Nephron progenitor cell (in vitro differentiated cells): Measurements from ENCODE around the gene GALNT13.

ENCODE experiments used
- DNase-seq: peaks from one replicate; pipeline ENCODE4 v3.0.0; 2021
- H3K27ac Mint-ChIP-seq: 2 replicates; pipeline ENCODE4 v1.8.0; 2021; ENCODE audit warnings: mild to moderate bottlenecking, moderate library complexity, mixed read lengths
- H3K27me3 Mint-ChIP-seq: 2 replicates; pipeline ENCODE4 v1.8.0; 2021; ENCODE audit warnings: mild to moderate bottlenecking, low read depth, mixed read lengths; ENCODE audit not compliant: poor library complexity
- H3K36me3 Mint-ChIP-seq: 2 replicates; pipeline ENCODE4 v1.8.0; 2021; ENCODE audit warnings: low read depth, mixed read lengths
- H3K4me1 Mint-ChIP-seq: 2 replicates; pipeline ENCODE4 v1.8.0; 2021; ENCODE audit warnings: mixed read lengths
- H3K4me3 Mint-ChIP-seq: 2 replicates; pipeline ENCODE4 v1.8.0; 2021; ENCODE audit warnings: mild to moderate bottlenecking, moderate library complexity, mixed read lengths
- H3K9me3 Mint-ChIP-seq: 2 replicates; pipeline ENCODE4 v1.8.0; 2021; ENCODE audit warnings: mild to moderate bottlenecking, moderate library complexity, mixed read lengths
- TF ChIP-seq, protein P1 (sequence below): fragments of 200-600 bp; sonication (generic); IDR thresholded peaks from 2 replicates; pipeline ENCODE4 v1.5.0; 2021; ENCODE audit warnings: antibody characterized with exemption

GALNT13 gene

DNA sequence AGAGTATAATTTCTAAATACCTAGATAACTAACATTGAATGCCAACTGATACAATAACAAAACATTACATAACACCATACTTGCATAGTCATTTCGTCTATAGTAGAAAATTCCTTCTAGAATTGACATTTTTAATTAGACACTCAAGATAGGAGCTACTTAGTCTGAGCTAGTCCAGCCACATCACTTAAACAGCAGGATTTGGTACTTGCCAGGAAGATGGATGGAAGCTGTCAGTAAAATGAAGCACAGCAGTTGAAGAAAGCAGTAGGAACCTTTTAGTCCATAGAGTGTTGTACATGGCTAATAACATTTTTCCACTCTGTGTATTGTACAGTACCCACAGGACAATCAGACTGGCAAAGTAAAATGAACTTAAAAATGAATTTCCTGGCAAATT lies 372.0 kb downstream of the GALNT13 start:
- H3K27me3 Mint-ChIP-seq = peaks cover 5% of the 10 kb centered on the region
- no peaks in the 10 kb centered on the region for H3K36me3 Mint-ChIP-seq
- H3K4me1 Mint-ChIP-seq = no peaks in the 10 kb centered on the region
- H3K27ac Mint-ChIP-seq = peak overlapping the region; percentile 27
- H3K9me3 Mint-ChIP-seq = no peaks in the 10 kb centered on the region
- TF ChIP-seq, protein P1, sequence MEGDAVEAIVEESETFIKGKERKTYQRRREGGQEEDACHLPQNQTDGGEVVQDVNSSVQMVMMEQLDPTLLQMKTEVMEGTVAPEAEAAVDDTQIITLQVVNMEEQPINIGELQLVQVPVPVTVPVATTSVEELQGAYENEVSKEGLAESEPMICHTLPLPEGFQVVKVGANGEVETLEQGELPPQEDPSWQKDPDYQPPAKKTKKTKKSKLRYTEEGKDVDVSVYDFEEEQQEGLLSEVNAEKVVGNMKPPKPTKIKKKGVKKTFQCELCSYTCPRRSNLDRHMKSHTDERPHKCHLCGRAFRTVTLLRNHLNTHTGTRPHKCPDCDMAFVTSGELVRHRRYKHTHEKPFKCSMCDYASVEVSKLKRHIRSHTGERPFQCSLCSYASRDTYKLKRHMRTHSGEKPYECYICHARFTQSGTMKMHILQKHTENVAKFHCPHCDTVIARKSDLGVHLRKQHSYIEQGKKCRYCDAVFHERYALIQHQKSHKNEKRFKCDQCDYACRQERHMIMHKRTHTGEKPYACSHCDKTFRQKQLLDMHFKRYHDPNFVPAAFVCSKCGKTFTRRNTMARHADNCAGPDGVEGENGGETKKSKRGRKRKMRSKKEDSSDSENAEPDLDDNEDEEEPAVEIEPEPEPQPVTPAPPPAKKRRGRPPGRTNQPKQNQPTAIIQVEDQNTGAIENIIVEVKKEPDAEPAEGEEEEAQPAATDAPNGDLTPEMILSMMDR = no peak
- H3K4me3 Mint-ChIP-seq = no peak overlapping the region
- no peak for DNase-seq

DNA sequence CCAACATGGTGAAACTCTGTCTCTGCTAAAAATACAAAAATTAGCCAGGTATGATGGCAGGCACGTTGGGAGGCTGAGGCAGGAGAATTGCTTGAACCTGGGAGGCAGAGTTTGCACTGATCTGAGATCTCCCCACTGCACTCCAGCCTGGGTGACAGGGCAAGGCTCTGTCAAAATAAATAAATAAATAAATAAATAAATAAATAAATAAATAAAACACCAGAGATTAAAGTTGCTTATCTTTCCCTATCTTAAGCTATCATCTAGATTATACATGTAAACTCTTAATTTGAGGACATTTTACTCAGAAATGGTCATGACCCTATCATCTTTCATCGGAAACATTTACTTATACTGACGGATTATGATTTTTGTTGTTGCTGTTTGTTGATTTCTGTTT lies 373.2 kb downstream of the GALNT13 start:
- no peak overlapping the region for H3K27ac Mint-ChIP-seq
- DNase-seq = no peak
- H3K4me1 Mint-ChIP-seq = no peaks in the 10 kb centered on the region
- H3K9me3 Mint-ChIP-seq = no peaks in the 10 kb centered on the region
- H3K36me3 Mint-ChIP-seq = no peaks in the 10 kb centered on the region
- no peak overlapping the region for H3K4me3 Mint-ChIP-seq
- TF ChIP-seq, protein P1 = no peak
- peaks cover 5% of the 10 kb centered on the region for H3K27me3 Mint-ChIP-seq

DNA sequence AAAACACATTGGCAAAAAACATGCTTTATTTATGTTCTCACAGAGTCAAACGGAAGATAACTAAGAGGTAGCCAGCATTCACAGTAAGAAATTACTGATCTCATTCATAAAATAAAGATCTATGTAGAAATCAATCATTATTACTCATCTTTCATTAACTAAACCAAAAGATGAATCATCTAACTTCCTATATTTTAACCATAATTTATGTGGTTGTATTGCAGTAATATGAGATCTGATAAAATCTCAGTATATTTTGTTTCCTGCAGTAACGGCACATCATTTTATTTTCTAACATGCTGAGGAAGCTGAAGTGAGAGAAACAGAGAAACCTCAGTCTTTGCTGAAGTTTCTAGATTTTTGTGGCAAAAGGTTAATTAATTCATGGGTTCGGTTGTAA lies 375.8 kb downstream of the GALNT13 start:
- Mint-ChIP-seq H3K9me3 (no peaks in the 10 kb centered on the region), H3K36me3 (no peaks in the 10 kb centered on the region), H3K27ac (no peak overlapping the region), H3K4me3 (no peak overlapping the region), H3K27me3 (no peaks in the 10 kb centered on the region), H3K4me1 (no peaks in the 10 kb centered on the region)
- TF ChIP-seq, protein P1 = no peak
- DNase-seq = no peak

DNA sequence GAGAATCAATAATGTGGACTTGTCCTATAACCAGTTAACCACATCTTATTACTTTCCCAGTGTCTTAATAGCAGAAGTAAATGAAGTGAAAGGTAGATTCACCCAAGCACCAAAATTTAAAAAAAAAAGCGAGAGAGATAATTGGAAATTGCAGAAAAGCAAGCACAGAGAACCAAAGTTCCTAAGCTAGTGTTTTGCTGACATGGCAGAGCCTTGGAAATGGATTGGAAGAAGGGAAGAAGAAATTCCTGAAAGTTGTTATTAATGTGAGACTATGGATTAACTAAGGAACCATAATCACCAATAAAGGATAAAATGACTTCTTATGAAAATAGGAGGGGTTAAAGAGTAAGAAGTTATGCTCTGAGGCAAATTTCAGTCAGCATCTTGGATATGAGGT lies 384.4 kb downstream of the GALNT13 start:
- TF ChIP-seq, protein P1 = no peak
- Mint-ChIP-seq H3K9me3 (no peaks in the 10 kb centered on the region), H3K27ac (no peak overlapping the region), H3K27me3 (no peaks in the 10 kb centered on the region), H3K36me3 (no peaks in the 10 kb centered on the region), H3K4me3 (no peak overlapping the region), H3K4me1 (no peaks in the 10 kb centered on the region)
- DNase-seq = no peak

DNA sequence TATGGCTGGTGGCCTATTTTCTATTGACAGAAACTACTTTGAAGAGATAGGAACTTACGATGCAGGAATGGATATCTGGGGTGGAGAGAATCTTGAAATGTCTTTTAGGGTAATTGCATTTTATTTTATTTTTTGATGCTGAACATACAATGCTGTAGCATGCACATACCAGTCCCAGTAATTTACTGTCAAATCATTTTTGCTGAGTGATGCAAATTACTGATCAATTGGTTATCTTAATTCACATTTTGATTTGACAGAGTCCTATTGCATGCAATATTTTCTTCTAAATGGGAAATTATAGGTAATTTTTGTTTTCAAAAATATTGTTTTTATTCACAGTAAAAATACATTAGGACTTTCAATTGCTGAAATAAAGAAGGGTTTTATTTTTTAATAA lies 387.3 kb downstream of the GALNT13 start:
- H3K36me3 Mint-ChIP-seq = no peaks in the 10 kb centered on the region
- no peaks in the 10 kb centered on the region for H3K27me3 Mint-ChIP-seq
- no peaks in the 10 kb centered on the region for H3K4me1 Mint-ChIP-seq
- DNase-seq = no peak
- H3K27ac Mint-ChIP-seq = no peak overlapping the region
- no peaks in the 10 kb centered on the region for H3K9me3 Mint-ChIP-seq
- no peak overlapping the region for H3K4me3 Mint-ChIP-seq
- TF ChIP-seq, protein P1 = no peak

DNA sequence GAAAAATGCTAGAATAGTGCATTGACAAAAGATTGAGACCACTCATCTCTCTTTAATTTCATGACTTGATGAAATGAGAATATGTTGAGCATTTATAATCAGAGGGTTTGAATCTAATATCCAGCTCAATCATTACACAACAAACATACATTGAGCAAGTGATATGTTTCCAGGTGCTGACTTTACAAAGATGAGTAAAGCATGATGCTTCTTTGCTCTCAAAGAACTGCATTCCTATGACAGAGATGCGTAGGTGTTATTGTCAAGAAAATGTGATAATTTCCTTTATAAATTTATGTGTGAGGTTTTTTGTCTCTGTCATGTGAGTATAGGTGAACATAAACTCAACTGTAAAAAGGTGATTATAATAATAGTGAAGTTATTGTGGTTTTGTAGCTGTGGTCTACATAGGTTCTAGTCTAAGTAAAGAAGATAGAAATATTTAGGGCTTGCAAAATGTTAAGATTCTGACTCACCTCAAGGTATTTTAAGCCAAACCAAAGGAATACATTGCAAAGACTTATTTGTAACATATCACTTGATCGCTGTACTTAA lies 389.8 kb downstream of the GALNT13 start:
- TF ChIP-seq, protein P1 = no peak

More for the DNA sequence above, 389.8 kb downstream of the GALNT13 start:
- no peak for DNase-seq
- H3K4me1 Mint-ChIP-seq = no peaks in the 10 kb centered on the region
- no peak overlapping the region for H3K27ac Mint-ChIP-seq
- H3K27me3 Mint-ChIP-seq = no peaks in the 10 kb centered on the region
- H3K4me3 Mint-ChIP-seq = no peak overlapping the region
- H3K36me3 Mint-ChIP-seq = no peaks in the 10 kb centered on the region
- no peaks in the 10 kb centered on the region for H3K9me3 Mint-ChIP-seq
